ENCODE measurements around the gene SLC17A8.
"Not testable (repeated sequence)": the region's sequence is repeated elsewhere in the genome, so short reads cannot be mapped to it uniquely, and the experiment has no call there.

Gene SLC17A8

GRCh38 chr12:100427078-100427477 is 70.2 kb downstream of the SLC17A8 start:
- no peak for DNase-seq (ENCODE audit: low read depth)

GRCh38 chr12:100430251-100430650 is 73.4 kb downstream of the SLC17A8 start:
- DNase-seq (ENCODE audit: low read depth): not testable (repeated sequence)

GRCh38 chr12:100433701-100434100 is 76.8 kb downstream of the SLC17A8 start:
- DNase-seq (ENCODE audit: low read depth): no peak

GRCh38 chr12:100434177-100434576 is 77.3 kb downstream of the SLC17A8 start:
- no peak for DNase-seq (ENCODE audit: low read depth)

- no peak for DNase-seq (ENCODE audit: low read depth)
Observed at GRCh38 chr12:100435957-100436356, 79.1 kb downstream of the SLC17A8 start.

GRCh38 chr12:100437038-100437841 is 80.4 kb downstream of the SLC17A8 start:
- DNase-seq (ENCODE audit: low read depth): no peak

GRCh38 chr12:100439797-100440196 is 82.9 kb downstream of the SLC17A8 start:
- no peak for DNase-seq (ENCODE audit: low read depth)

- DNase-seq (ENCODE audit: low read depth): no peak
Observed at GRCh38 chr12:100442403-100442802, 85.5 kb downstream of the SLC17A8 start.

GRCh38 chr12:100443434-100443833 is 86.6 kb downstream of the SLC17A8 start:
- no peak for DNase-seq (ENCODE audit: low read depth)

GRCh38 chr12:100445081-100445481 is 88.2 kb downstream of the SLC17A8 start:
- DNase-seq (ENCODE audit: low read depth): no peak

GRCh38 chr12:100447381-100447780 is 90.5 kb downstream of the SLC17A8 start:
- no peak for DNase-seq (ENCODE audit: low read depth)

GRCh38 chr12:100448656-100449055 is 91.8 kb downstream of the SLC17A8 start:
- DNase-seq (ENCODE audit: low read depth): no peak

- DNase-seq (ENCODE audit: low read depth): no peak
Observed at GRCh38 chr12:100450735-100451134, 93.9 kb downstream of the SLC17A8 start.

- no peak for DNase-seq (ENCODE audit: low read depth)
Observed at GRCh38 chr12:100453951-100454350, 97.1 kb downstream of the SLC17A8 start.

GRCh38 chr12:100455896-100456295 is 99.0 kb downstream of the SLC17A8 start:
- no peak for DNase-seq (ENCODE audit: low read depth)

GRCh38 chr12:100458191-100458590 is 101.3 kb downstream of the SLC17A8 start:
- no peak for DNase-seq (ENCODE audit: low read depth)

GRCh38 chr12:100460702-100461101 is 103.8 kb downstream of the SLC17A8 start:
- DNase-seq (ENCODE audit: low read depth): no peak

- DNase-seq (ENCODE audit: low read depth): no peak
Observed at GRCh38 chr12:100461330-100461973, 104.6 kb downstream of the SLC17A8 start.

- DNase-seq (ENCODE audit: low read depth): no peak
Observed at GRCh38 chr12:100463661-100464060, 106.8 kb downstream of the SLC17A8 start.

- no peak for DNase-seq (ENCODE audit: low read depth)
Observed at GRCh38 chr12:100464529-100464928, 107.7 kb downstream of the SLC17A8 start.

GRCh38 chr12:100468126-100468525 is 111.3 kb downstream of the SLC17A8 start:
- DNase-seq (ENCODE audit: low read depth): no peak

Measured in activated gamma-delta T cell treated with anti-CD3 and anti-CD28 coated beads, Interleukin-2, amount 50 U/mL, for 16 hours (primary cell).